Measurements from ENCODE around the gene DIPK1B.
A peak's percentile ranks its signal among the peaks of the same experiment; 100 is the strongest.

DIPK1B gene

GRCh38 chr9:136686534-136686793, 25.9 kb upstream of the DIPK1B start (continued):
- TF ChIP-seq TCF7L2 (IDR thresholded peaks at IDR 0.05; ENCODE audit: borderline replicate concordance, low read depth, low read length) = no peak

- CTCF ChIA-PET = interaction anchor here (0.6 to 3.2 kb wide), 7 partner anchors 8 to 262 kb away, joined by 3 to 20 read pairs (median 5); partner anchors contain the start of gene LCN8
- Histone ChIP-seq H3K36me3 (ENCODE audit: control insufficient read depth in 2 of 2, insufficient read depth in 1 of 2, low read length in 2 of 2) (peaks cover 0 to 7% of the 10 kb centered on the region in 2 experiments; a peak in 1 of 3 replicates), H3K4me3 (ENCODE audit: low read depth, low read length) (peak within 1 kb of the TSS; percentile 71), H3K9me3 (ENCODE audit: control insufficient read depth, insufficient read depth, low read depth, low read length) (no peaks in the 10 kb centered on the region), H3K4me1 (ENCODE audit: control insufficient read depth, insufficient read depth, low read length) (peaks cover 5% of the 10 kb centered on the region), H3K27ac (ENCODE audit: extremely low read depth, low read depth, low read length) (peak within 1 kb of the TSS; percentile 74; the same call in 1 of the 2 replicates)
- POLR2A ChIA-PET = interaction anchor here (0.6 to 3.6 kb wide), 11 partner anchors 11 to 563 kb away, joined by 3 to 22 read pairs (median 5); partner anchors contain the start of gene SEC16A
- TF ChIP-seq ZNF121 (tag by site-specific recombination; IDR thresholded peaks at IDR 0.05) = no peak
- TF ChIP-seq ZNF132 (tag by site-specific recombination; IDR thresholded peaks at IDR 0.05; ENCODE audit: borderline replicate concordance) = no peak
- no peak for TF ChIP-seq GFI1B (tag by site-specific recombination; IDR thresholded peaks at IDR 0.05)
- no peak for TF ChIP-seq ZNF629 (tag by site-specific recombination; IDR thresholded peaks at IDR 0.05)
- peak; percentile 68 for TF ChIP-seq ZBTB8A (tag by site-specific recombination; IDR thresholded peaks at IDR 0.05)
- TF ChIP-seq ZNF768 (tag by site-specific recombination; IDR thresholded peaks at IDR 0.05) = no peak
- no peak for TF ChIP-seq ZNF133 (tag by site-specific recombination; IDR thresholded peaks at IDR 0.05)
- no peak for TF ChIP-seq ZNF473 (tag by site-specific recombination; IDR thresholded peaks at IDR 0.05)
- TF ChIP-seq SCRT2 (tag by site-specific recombination; IDR thresholded peaks at IDR 0.05) = no peak
- no peak for TF ChIP-seq ZNF26 (tag by site-specific recombination; IDR thresholded peaks at IDR 0.05)
- no peak for TF ChIP-seq ZNF174 (tag by site-specific recombination; IDR thresholded peaks at IDR 0.05)
- no peak for TF ChIP-seq HOXC10 (CRISPR knock-in tag; IDR thresholded peaks at IDR 0.05)
- no peak for TF ChIP-seq KLF7 (tag by site-specific recombination; IDR thresholded peaks at IDR 0.05; ENCODE audit: borderline replicate concordance)
- 0 out of 2 replicates have a peak, but pooled peaks have one; percentile 26 for TF ChIP-seq ZNF610 (tag by site-specific recombination; IDR thresholded peaks at IDR 0.05; ENCODE audit: borderline replicate concordance)
- TF ChIP-seq KLF10 (tag by site-specific recombination; IDR thresholded peaks at IDR 0.05) = no peak; the same call in 1 of the 2 replicates
- no peak for TF ChIP-seq ZNF585B (tag by site-specific recombination; IDR thresholded peaks at IDR 0.05)
- peak; percentile 97 for TF ChIP-seq ZNF677 (tag by site-specific recombination; IDR thresholded peaks at IDR 0.05)
- no peak for TF ChIP-seq ZNF211 (tag by site-specific recombination; IDR thresholded peaks at IDR 0.05; ENCODE audit: low read depth)
- TF ChIP-seq MEIS1 (CRISPR knock-in tag; IDR thresholded peaks at IDR 0.05; ENCODE audit: borderline replicate concordance) = no peak
- TF ChIP-seq PRDM1 (tag by site-specific recombination; IDR thresholded peaks at IDR 0.05) = no peak
- TF ChIP-seq ZNF362 (tag by site-specific recombination; IDR thresholded peaks at IDR 0.05) = no peak
- TF ChIP-seq RBAK (tag by site-specific recombination; IDR thresholded peaks at IDR 0.05) = no peak
- TF ChIP-seq ZNF202 (tag by site-specific recombination; IDR thresholded peaks at IDR 0.05; ENCODE audit: borderline replicate concordance) = no peak
- no peak for TF ChIP-seq PRDM4 (tag by site-specific recombination; IDR thresholded peaks at IDR 0.05)
- TF ChIP-seq ZNF2 (tag by site-specific recombination; IDR thresholded peaks at IDR 0.05) = no peak
- no peak for TF ChIP-seq ATF2 (tag by site-specific recombination; IDR thresholded peaks at IDR 0.05; ENCODE audit: low read depth)
- no peak for TF ChIP-seq EGR2 (tag by site-specific recombination; IDR thresholded peaks at IDR 0.05; ENCODE audit: low read depth)
- TF ChIP-seq ZNF239 (tag by site-specific recombination; IDR thresholded peaks at IDR 0.05) = no peak
- TF ChIP-seq ZNF433 (tag by site-specific recombination; IDR thresholded peaks at IDR 0.05; ENCODE audit: low read depth) = no peak
- no peak for TF ChIP-seq ZSCAN23 (tag by site-specific recombination; IDR thresholded peaks at IDR 0.05)
Measured at GRCh38 chr9:136686794-136687711, 25.3 kb upstream of the DIPK1B start, which contains the start of gene AGPAT2. Gene AGPAT2, minus strand, starts transcription at chr9:136687457. Its CDS starts 100 bp downstream, at chr9:136687357.

All from HEK293 (cell line).